ENCODE data around the gene APOE. TPM values are rescaled to one million over a fixed set of nuclear protein-coding genes. Genes with fewer than 3 reads are reported as not detected.
"Not testable (repeated sequence)": the region's sequence is repeated elsewhere in the genome, so short reads cannot be mapped to it uniquely, and the experiment has no call there.

Gene APOE
- total RNA-seq, 1 donor from 2014 or later = 19.2 TPM

GRCh38 chr19:44904426-44904994 lies 1.1 kb upstream of the APOE start:
- TF ChIP-seq, protein P1, sequence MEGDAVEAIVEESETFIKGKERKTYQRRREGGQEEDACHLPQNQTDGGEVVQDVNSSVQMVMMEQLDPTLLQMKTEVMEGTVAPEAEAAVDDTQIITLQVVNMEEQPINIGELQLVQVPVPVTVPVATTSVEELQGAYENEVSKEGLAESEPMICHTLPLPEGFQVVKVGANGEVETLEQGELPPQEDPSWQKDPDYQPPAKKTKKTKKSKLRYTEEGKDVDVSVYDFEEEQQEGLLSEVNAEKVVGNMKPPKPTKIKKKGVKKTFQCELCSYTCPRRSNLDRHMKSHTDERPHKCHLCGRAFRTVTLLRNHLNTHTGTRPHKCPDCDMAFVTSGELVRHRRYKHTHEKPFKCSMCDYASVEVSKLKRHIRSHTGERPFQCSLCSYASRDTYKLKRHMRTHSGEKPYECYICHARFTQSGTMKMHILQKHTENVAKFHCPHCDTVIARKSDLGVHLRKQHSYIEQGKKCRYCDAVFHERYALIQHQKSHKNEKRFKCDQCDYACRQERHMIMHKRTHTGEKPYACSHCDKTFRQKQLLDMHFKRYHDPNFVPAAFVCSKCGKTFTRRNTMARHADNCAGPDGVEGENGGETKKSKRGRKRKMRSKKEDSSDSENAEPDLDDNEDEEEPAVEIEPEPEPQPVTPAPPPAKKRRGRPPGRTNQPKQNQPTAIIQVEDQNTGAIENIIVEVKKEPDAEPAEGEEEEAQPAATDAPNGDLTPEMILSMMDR (IDR thresholded peaks at IDR 0.05; ENCODE audit: insufficient read depth, low read length, severe bottlenecking) = peak; percentile 17
- H3K27me3 ChIP-seq (ENCODE audit: control insufficient read depth, insufficient read depth, low read length) = no peaks in the 10 kb centered on the region
- FAIRE-seq (no peak), DNase-seq (ENCODE audit: low read depth) (no peak)
- H3K4me3 ChIP-seq (ENCODE audit: low read depth, low read length) = no peak overlapping the region
- peaks cover 15% of the 10 kb centered on the region for H3K36me3 ChIP-seq (ENCODE audit: control insufficient read depth, insufficient read depth, low read length)

DNA sequence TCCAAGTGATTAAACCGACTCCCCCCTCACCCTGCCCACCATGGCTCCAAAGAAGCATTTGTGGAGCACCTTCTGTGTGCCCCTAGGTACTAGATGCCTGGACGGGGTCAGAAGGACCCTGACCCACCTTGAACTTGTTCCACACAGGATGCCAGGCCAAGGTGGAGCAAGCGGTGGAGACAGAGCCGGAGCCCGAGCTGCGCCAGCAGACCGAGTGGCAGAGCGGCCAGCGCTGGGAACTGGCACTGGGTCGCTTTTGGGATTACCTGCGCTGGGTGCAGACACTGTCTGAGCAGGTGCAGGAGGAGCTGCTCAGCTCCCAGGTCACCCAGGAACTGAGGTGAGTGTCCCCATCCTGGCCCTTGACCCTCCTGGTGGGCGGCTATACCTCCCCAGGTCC lies 2.0 kb downstream of the APOE start:
- DNase-seq (ENCODE audit: low read depth) (no peak), FAIRE-seq (no peak)
- no peak overlapping the region for H3K4me3 ChIP-seq (ENCODE audit: low read depth, low read length)

DNA sequence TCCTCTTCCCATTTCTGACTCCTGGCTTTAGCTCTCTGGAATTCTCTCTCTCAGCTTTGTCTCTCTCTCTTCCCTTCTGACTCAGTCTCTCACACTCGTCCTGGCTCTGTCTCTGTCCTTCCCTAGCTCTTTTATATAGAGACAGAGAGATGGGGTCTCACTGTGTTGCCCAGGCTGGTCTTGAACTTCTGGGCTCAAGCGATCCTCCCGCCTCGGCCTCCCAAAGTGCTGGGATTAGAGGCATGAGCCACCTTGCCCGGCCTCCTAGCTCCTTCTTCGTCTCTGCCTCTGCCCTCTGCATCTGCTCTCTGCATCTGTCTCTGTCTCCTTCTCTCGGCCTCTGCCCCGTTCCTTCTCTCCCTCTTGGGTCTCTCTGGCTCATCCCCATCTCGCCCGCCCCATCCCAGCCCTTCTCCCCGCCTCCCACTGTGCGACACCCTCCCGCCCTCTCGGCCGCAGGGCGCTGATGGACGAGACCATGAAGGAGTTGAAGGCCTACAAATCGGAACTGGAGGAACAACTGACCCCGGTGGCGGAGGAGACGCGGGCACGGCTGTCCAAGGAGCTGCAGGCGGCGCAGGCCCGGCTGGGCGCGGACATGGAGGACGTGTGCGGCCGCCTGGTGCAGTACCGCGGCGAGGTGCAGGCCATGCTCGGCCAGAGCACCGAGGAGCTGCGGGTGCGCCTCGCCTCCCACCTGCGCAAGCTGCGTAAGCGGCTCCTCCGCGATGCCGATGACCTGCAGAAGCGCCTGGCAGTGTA lies 2.7 kb downstream of the APOE start:
- DNase-seq (ENCODE audit: low read depth) (no peak), FAIRE-seq (no peak)
- Histone ChIP-seq H3K27me3 (ENCODE audit: control insufficient read depth, insufficient read depth, low read length) (no peaks in the 10 kb centered on the region), H3K4me3 (ENCODE audit: low read depth, low read length) (no peak overlapping the region), H3K36me3 (ENCODE audit: control insufficient read depth, insufficient read depth, low read length) (no peaks in the 10 kb centered on the region)
- TF ChIP-seq, protein P1 (IDR thresholded peaks at IDR 0.05; ENCODE audit: insufficient read depth, low read length, severe bottlenecking) = no peak

More for the DNA sequence above, 2.0 kb downstream of the APOE start:
- H3K27me3 ChIP-seq (ENCODE audit: control insufficient read depth, insufficient read depth, low read length) = no peaks in the 10 kb centered on the region
- peaks cover 4% of the 10 kb centered on the region for H3K36me3 ChIP-seq (ENCODE audit: control insufficient read depth, insufficient read depth, low read length)
- TF ChIP-seq, protein P1 (IDR thresholded peaks at IDR 0.05; ENCODE audit: insufficient read depth, low read length, severe bottlenecking) = no peak

- Histone ChIP-seq H3K27me3 (ENCODE audit: control insufficient read depth, insufficient read depth, low read length) (no peaks in the 10 kb centered on the region), H3K36me3 (ENCODE audit: control insufficient read depth, insufficient read depth, low read length) (no peaks in the 10 kb centered on the region), H3K4me3 (ENCODE audit: low read depth, low read length) (no peak overlapping the region)
- no peak for FAIRE-seq
- DNase-seq (ENCODE audit: low read depth) = no peak
- TF ChIP-seq, protein P1 (IDR thresholded peaks at IDR 0.05; ENCODE audit: insufficient read depth, low read length, severe bottlenecking) = no peak
These were observed 3.3 kb downstream of the APOE start for GRCh38 chr19:44908836-44909261.

DNA sequence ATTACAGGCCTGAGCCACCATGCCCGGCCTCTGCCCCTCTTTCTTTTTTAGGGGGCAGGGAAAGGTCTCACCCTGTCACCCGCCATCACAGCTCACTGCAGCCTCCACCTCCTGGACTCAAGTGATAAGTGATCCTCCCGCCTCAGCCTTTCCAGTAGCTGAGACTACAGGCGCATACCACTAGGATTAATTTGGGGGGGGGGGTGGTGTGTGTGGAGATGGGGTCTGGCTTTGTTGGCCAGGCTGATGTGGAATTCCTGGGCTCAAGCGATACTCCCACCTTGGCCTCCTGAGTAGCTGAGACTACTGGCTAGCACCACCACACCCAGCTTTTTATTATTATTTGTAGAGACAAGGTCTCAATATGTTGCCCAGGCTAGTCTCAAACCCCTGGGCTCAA lies 4.2 kb downstream of the APOE start:
- FAIRE-seq = no peak
- Histone ChIP-seq H3K27me3 (ENCODE audit: control insufficient read depth, insufficient read depth, low read length) (no peaks in the 10 kb centered on the region), H3K4me3 (ENCODE audit: low read depth, low read length) (no peak overlapping the region), H3K36me3 (ENCODE audit: control insufficient read depth, insufficient read depth, low read length) (no peaks in the 10 kb centered on the region)
- TF ChIP-seq, protein P1 (IDR thresholded peaks at IDR 0.05; ENCODE audit: insufficient read depth, low read length, severe bottlenecking) = no peak
- no peak for DNase-seq (ENCODE audit: low read depth)

GRCh38 chr19:44911896-44912295 lies 6.3 kb downstream of the APOE start:
- H3K4me3 ChIP-seq (ENCODE audit: low read depth, low read length); H3K27me3 ChIP-seq (ENCODE audit: control insufficient read depth, insufficient read depth, low read length); DNase-seq (ENCODE audit: low read depth); H3K36me3 ChIP-seq (ENCODE audit: control insufficient read depth, insufficient read depth, low read length); FAIRE-seq: not testable (repeated sequence)
